Dermis blood vessel endothelial cell (primary cell): ENCODE results near the gene MRPS18B. TPM values are rescaled to one million over a fixed set of nuclear protein-coding genes. Genes with fewer than 3 reads are reported as not detected.
A peak's percentile ranks its signal among the peaks of the same experiment; 100 is the strongest.

ENCODE experiments used
- DNase-seq: peaks from one replicate; pipeline ENCODE4 v3.0.0; 2010
- total RNA-seq: library from RNA; depleted of rRNA; stranded (reverse); fragments of >200 nt; gene quantifications from 2 replicates; pipeline ENCODE4 v1.2.3, GENCODE V29; 2014

MRPS18B gene
- total RNA-seq, 1 donor from 2014 or later = 41.0 TPM

DNA sequence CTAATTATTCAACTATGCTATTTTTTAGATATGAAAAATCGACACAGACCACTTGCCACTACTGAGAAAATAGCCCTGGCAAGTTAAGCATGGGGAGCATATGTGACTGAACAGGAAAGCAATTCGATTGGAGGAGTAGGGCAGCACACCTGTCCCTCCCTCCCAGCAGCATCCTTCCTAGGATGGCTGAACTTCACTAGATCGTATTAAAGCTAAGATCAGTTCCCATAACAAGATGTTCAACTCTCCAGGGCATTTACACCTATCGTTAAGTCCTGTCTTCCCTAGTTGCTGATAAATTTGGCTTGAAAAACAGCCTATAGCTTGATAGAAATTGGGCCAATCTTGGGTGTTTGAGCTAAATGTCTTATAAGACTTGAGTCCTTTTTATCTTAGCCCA is 7.6 kb upstream of the MRPS18B start:
- no peak for DNase-seq

DNA sequence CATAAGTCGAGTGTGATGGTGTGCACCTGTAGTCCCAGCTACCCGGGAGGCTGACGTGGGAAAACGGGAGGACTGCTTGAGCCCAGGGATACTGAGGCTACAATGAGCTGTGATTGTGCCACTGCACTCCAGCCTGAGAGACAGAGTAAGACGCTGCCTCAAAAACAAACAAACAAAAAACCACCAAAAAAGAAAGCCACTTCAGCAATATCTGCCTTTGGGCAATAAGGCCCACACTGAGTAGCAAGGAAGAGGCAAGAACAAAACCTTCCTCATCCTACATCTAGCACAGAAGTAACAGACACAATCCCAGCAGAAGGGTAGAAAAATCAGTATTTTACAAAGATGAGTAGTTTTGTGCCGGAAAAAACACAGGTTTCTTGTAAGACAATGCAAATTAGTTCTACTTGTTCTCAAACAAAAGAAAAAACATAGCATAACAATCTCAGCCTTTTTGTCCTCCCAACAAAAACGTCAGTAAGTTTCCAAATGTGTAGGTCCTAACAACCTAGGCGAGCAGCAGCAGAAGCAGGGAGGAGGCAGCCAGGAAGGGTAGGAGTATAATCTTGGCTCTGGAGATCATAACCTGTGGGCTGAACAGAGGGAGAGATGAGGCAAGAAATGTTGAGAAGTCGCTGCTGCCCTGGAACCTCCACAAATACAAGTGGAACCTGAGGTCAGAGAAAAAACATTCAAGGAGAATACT is 6.3 kb upstream of the MRPS18B start:
- no peak for DNase-seq

DNA sequence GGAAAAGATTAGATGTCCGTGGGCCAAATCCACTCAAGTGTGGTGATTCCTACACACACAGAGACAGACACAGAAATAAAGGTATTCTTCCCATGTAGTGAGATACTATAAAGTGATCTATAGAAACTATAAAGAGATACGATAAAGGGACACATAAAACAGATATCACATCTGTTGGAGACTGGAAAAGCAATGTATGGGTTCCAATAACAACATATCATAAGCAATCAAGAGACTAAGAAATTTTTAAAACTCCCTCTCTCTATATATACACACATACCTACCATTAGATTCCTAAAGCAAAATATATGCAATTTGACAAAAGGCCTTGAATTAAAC is 5.8 kb upstream of the MRPS18B start:
- no peak for DNase-seq

DNA sequence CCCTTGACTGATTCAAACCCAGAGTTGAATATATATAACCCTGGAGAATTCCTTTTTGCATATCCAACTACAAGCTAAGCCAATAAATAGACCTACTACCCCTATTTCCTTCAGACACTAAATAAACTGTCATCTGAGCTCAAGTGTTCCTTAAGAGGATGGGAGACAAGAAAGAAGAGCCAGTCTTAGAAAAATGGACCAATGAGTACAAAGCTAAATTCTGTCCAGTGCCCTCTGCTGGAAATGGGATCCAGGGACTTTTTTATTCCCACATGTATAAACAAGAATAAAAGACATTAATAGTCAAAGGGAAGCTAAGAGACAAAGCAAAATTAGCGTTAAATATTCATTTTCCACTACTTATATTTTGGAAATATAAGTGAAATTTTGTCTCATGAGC is 5.4 kb upstream of the MRPS18B start:
- peak; percentile 53 for DNase-seq

DNA sequence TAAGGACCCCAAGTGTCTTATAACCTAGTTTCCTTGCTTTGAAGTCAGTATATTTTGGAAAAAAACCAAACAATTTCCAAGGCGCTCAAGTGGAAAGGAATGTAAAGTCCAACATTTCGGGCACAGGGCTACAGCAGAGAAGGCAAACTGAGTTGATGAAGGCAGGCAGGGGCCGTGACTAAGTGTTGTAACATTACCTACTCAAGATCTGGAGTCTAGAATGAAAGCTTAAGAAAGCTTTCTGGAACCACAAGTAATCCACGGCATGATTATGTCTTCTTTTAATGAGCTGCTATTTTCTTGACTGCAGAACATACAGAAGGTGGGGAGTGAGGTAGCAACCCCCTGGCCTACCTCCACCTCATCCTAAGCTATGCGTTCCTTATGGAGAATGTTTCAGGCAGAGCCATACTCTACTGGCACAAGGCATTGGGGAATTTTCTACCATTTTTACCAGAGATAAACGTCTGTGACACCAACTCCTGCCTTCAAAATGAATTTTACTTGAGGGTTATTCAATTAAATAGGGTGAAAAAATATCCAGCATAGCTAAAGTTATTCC is 4.9 kb upstream of the MRPS18B start:
- DNase-seq = no peak

DNA sequence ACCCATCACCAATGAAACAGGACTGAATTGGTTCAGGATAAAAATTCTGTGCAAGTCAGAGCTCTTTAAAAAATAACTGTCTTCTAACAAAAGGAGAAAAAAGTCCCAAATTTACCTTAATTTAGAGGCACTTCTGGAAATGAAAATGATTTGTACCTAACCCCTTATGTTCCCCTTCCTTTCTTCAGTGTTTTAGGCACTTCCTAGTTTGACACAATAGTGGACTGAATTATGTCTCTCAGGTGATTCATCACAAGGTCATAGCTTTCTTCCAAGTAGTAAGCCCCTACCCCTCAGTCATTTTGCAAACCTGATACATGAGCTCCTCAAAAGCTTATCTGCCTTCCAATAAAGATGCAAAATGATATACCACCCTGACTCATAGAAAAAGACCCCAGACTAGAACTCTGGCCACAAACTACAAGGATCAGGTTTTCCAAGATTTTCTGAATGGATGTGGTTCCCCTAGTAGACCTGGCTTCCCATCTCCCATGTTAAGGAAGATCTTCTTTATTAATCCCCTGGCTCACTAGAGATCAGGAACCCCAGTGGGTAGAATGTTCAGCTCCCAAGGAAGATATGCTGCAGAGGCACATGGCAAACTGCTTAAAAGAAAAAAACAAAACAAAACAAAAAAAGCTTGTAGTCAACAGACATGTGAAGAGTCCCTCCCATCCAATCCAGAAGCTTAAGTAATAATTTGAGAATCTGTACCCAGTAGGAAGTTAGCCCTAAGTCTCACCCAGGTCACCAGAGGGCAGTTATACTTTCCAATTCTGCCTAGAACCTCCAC is 4.2 kb upstream of the MRPS18B start:
- peak; percentile 34 for DNase-seq

DNA sequence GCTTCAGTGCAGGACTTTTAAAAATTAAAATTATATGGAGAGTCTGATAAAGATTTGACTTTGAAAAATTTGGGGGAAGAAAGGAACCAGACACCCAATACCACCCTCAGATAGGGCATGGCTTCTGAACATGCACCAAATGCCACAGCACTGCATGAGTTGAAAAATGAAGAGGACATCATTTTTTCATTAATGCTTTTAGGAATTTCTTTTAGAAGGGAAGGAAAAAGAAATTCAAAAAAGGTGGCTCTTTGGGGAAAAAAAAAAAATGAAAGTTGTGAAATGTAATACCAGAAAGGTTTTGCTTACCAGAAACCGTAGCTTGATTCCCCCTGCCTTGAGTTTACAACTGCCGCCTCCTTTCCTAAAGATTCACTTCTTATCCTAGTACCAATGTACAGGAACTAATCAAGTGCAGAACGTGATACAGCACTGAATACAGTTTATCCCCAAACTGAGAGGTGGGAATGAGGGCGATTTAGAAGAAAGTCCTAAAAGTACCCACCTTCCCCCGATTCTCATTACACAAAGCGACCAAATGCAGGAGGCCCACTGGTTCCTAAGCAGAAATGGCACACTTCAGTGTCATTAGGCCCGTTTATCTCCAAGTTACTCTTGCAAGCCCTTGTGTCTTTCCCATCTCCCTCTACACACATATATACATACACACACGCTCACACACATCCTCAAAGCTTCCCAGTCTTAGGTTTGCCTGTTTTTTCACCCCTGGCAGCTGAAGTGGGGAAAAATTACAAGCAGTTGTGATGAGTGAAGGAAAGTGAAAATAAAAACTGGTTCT is 3.4 kb upstream of the MRPS18B start:
- no peak for DNase-seq

DNA sequence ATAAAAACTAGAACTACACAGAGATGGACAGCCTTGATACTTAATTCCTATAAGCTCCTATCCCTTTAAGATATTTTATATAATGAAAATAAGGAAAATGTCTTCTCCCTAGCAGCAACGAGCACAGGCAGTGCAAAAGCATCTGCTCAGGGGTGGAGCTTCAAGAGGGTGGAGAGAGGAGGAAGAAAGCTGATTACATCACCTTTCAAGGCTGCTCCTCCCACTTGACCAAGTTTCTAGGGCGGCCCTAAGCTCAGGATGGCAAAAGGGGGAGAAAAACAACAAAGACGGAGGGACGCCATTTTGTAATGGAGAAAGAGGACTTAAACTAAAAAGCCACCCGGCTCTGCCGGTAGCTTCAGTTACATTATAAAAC is 2.8 kb upstream of the MRPS18B start:
- peak; percentile 99 for DNase-seq

DNA sequence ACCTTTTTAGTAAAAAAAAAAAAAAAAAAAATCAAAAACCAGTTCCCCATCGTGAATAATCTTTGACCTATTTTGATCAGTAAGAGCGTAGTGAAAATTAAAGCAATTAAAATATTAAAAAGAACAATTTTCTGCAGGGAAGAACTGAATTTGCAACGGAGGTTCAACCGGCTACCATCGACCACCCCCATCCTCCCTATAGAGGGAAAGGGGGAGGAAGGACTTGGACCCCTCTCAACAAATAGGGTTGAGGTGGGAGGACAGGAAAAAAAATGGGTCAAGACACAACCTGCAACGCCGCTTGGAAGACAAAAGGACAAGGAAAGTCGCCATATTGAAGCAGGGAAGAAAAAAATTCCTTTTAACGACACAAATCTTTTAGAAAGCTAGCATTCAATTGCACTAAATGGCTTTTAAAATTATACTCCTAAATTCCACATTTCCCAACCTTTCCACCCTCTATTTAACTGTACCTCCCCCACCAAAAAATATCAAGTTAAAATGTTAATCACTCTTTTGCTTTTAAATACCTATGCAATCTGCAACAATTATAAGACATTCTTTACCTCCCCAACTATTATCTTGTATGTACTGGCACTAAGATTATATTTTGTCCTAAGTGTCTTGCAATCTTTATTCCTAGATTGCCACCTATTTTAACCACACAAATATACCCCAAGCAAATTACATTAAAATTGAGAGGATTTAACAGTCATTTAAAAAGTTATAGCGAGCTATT is 2.3 kb upstream of the MRPS18B start:
- peak; percentile 84 for DNase-seq

DNA sequence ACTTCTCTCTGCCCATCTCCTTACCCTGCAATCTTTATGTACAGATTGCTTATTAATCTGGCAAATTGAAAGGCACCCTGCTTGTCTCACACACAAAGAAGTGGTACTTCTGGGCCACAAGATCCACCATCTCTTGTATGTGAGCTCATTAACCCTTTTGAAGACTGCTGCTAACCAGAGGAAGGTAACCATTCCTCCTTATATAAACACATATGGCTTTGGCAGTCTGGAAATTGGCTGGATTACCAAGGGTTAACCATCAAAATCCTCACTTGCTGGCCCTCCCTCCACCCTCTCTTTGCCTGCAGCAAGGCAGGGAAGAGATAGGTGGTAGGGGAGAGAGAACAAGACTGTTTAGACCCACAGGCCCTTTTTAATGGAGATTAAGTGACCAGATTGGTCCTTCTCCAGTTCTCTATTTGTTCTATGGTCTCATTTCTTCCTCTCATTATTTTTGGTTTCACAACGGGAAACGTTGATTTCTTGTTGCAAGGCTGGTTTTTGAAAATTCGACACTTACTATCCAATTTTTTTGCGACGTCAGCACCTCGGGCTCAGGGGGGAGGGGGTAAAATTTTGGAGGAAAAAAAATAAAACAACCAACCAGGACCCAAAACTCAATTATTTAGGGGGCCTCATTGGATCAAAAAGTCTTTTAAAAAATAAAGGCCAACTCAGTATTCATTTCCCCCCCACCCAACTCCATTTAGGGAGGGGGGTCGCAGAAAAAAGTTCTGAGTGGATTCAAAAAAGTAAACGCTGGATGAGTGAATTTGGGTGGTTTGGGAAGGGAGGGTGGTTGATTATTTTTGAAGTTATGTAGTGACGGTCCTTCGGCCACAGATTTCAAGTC is 1.5 kb upstream of the MRPS18B start:
- DNase-seq = peak; percentile 40

DNA sequence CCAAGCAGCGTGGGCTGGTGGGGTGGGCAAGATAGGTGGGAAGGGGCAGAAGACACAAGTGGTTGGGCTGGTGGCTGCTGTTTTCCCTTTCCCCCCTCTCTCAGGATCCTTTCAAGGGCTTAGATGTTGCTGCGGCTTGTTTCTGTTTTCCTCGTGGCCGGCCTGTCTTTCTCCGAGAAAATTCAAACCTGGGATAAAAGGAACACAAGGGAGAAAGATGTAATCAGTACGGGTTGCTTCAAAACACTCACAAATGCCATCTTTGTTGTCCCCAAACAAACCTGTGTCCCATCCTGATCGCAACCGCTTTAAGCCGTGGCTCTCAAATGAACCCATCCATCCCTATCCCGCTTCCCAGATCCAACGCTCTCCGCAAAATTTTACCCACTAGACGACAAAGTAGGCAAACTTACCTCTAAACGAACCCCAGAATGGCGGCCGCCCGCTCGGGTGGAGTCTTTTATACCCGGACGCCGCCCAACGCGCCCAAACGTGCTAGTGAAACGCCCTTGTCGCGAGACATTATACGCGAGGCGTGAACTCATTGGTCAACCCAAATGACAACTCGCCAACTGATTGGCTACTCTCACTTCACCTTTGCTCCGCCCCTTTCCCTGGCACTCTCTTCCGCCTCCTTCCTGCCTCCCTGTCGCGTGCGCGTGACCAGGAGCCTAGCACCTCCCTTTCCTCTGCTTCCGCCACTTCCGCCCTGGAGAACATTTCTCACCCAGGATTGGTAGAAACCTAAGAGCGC is 652 bp upstream of the MRPS18B start, which contains the start of gene PPP1R10:
Gene PPP1R10, minus strand, starts transcription at position 433 of the 754 bp plus-strand sequence. CDS start 7,299 bp downstream, outside the sequence.
- peak; percentile 100 for DNase-seq

DNA sequence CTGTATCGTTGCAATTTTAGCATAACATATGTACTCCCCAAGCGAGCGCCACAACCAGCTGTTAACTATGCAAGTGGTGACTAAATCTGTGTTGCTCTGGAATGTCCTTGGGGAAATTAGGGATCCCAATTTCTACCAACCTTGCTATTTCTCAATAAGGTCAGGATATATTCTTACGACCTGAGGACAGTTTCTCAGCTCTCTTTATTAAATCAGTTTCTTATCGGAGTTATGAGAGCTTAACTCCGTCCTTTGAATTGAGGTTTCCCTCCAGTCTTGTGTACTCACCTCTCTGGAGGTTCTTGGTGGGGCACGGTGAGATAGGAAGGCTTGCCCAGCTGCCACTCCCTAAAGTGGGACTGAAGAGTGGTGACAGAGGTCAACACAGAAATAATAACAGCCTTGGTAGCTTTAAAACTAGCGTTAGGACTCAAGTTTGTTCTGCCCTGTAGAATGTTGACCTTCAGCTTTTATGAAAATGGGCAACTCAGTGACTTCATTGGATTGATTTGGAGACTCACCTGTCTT is 694 bp downstream of the MRPS18B start:
- DNase-seq = no peak

DNA sequence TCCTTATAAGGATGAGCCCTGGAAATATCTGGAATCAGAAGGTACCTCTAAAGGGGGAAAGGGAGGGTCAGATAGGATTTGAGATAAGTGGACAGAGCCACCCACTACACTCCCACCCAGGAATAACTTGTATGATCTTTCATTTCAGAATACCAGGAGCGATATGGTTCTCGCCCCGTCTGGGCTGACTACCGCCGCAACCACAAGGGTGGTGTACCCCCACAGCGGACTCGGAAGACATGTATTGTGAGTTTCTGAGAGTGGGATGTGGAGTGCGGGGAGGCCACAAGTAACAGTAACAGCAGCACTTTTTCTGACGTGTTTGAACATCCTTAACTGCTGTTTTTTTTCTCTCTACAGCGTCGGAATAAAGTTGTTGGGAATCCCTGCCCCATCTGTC is 1.9 kb downstream of the MRPS18B start:
- no peak for DNase-seq

DNA sequence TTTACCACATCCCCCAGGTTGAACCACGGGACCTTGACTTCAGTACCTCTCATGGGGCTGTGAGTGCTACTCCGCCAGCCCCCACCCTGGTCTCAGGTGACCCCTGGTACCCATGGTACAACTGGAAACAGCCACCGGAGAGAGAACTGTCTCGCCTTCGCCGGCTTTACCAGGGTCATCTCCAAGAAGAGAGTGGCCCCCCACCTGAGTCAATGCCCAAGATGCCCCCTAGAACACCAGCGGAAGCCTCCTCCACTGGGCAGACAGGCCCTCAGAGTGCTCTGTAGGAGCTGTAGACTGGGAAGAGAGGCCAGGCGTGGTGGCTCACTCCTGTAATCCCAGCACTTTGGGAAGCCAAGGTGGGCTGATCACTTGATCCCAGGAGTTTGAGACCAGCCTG is 7.9 kb downstream of the MRPS18B start:
- no peak for DNase-seq

DNA sequence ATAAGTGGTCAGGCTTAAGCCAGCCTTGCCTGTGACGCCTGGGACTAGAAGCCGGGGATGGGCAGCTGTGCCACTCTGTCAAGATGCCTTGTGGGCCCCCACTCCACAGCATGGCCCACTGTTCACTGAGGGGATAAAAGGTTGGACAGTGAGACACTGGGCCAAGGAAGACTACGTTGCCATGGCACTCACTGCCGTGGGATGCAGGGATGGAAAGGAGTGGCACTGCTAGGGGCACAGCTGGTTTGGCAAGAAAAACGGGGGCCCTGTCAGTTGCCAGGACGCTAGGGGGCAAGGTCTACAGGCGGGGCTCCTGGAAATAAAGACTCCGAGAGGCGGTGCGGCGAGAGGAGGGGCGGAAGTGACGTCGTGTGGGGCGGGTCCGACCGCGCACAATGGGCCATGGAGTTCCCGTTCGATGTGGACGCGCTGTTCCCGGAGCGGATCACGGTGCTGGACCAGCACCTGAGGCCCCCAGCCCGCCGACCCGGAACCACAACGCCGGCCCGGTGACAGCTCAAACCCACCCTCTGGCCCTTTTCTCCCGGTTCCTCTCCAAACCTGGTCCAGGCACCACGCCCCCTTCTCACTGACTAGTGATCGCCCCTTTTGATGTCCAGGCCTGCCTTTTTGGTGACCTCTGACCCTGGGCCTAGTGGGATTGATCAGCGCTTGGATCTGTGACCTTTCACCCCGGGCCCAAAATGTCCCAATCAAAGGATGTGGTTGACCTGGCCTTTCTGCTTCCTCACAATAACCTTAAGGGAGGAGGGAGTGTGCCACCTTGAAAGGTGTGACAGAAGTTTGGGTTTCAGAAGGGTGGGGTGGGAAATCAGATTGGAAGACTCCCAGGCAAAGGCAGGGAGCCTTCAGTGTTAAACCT is 9.1 kb downstream of the MRPS18B start, which contains the start of gene ATAT1:
Gene ATAT1, plus strand, starts transcription at position 391 of the 883 bp plus-strand sequence.
- DNase-seq = peak; percentile 92

DNA sequence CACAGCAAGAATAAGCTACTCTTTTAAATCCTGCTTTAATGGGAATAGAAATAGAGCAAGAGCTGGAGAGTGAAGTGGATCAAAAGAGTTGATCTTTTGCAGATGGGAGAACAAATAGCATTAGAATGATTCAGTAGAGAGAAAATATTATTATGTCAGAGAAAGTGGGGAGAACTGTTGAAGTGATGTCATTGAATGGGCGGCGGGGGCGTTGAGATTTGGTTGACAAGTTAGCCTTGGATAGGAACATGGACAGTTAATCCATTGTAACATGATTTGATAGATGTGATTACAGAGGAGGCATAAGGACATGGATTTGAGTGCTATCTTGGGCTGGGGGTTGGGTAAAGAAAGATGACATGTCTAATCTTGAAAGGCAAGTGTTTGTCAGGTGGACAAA is 18.2 kb downstream of the MRPS18B start:
- no peak for DNase-seq

DNA sequence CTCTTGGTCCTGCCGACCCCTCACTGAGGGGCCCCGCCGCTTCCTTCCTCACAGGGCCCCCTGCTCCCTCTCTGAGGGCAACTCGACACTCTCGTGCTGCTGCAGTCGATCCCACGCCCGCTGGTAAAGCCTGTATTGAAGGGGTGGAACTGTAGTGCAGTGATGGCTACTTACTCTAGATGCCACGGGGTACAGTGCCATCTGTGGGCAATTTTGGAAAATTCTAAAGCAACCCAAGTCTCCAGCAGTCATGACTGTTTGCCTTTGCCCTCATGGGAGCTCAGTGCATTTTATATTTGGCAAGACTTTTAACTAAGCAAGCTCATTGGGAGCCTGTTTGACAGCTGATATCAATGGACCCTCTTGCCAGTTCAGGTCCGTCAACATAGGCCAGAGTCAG is 22.8 kb downstream of the MRPS18B start:
- DNase-seq = no peak

DNA sequence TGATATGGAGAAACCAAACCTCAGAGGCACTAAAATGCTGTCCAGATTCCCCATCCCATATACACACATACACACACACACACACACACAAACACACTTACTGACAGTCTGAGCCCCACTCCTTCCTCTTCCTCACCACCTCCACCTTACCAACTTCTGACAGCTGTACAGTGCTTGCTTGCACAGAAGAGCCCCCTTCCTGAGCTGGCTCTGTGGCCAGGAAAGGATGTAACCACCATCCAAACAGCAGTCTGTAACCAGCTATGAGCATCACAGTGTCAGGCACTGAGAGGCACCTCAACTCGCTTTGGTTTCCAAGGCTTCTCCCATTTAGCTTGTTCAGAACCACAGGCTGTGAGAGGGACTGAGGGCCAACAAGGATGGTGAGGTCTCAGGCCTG is 23.4 kb downstream of the MRPS18B start:
- no peak for DNase-seq

DNA sequence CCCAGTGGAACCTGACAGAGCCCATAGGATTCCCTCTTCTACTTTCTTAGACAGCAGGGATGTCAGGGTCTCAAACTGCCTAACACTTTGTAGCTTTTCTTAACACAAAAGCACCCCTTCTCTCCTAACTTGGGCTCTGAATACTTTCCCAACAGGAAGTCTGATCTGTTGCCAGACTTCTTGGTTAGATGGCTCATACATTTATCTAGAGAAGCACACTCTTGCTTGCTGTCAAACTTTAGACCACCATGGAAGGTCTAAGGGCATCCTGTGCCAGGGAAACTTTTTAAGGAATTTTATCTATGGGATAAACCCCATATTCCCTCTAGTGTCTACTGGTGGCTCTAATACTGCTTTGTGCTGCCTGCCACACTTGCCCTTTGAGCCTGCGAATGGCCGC is 26.0 kb downstream of the MRPS18B start:
- DNase-seq = no peak
